Fibroblast of skin of right quadriceps (primary cell): Measurements from ENCODE around the gene TBC1D7.

Experiments used
- DNase-seq: peaks from one replicate; pipeline ENCODE4 v3.0.0-alpha.2; 2013

Gene TBC1D7

DNA sequence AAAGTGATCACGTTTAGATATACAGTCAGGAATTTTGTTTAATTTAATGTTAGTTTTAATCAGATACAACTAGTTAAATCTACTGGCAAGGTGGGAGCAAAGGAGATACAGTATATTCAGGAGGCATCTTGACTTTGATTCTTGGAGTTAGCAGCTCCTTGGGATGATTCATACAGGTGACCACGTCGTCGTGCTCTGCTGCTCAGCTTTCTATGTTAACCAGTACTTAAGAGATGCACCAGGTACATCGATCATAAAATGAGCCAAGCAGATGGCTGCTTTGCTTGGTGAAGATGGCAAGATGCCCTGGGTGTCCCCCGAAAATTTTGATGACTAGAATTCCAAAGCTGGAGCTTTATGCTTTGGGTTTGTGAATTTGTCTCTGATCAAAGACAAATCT lies 64.7 kb downstream of the TBC1D7 start:
- DNase-seq, result no peak

DNA sequence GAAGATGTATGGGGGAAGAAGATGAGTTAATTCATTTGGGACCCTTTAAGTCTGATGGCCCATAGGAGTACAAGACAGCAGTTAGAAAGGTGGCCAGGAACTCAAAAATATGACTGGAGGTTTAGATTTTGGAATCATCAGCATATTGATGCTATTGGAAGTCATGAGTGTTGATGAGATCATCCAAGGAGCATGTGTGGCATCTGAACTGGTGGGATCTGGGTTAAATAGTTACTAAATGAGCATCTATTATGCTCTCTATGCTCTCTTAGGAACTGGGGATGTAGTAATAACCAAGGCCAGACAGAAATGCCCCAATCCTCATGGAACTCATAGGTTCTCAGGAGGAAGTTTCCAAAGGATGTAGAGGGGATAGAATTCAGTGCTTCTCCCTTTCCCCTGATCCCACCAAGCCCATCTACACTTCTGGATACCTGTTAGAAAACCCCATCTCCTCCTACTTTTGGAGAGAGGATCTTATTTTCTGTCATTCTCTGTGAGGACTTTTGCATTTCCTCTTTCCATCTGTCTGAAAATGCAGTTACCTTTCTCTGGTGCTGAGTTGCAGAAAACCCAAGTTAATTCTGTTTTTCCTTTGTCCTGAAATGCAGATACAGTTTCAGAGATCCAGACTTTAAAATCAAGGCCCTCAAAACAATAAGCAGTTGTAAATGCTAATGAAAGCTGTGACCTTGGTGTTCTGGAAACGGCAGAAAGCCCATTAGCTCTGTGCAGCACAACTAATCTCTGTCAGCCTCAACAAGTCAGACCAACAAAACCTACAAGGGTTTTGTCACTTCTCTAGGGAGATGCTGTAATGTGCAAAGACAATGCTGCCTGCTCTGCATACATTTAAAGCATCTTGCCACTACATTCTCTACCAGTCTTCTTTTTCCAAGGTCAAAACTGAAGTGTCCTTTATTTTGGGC lies 65.8 kb downstream of the TBC1D7 start:
- no peak for DNase-seq

DNA sequence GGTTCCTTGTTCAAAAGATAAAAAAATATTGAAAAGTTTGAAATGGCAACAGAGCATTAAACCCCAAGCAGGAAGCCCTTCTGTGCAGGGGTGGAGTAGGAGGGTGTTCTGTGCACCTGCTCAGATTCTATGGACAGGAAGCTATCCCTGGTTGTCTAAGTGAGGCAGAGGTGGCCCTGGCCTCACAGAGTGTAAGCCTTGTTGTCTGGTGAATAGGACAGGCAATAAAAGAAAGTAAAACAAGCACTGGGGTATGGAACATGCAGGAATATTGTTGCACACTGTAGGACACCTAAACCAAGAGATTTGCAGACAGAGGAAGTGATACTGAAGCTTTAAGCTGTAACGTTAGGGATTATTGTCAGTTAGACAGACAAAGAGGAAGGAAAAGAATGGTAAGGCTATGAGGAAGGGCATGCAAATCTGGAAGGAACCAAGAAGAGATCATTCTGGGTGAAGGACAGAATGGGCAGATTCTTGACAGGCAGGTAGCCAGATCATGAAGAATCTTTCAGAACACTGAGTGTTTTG lies 66.8 kb downstream of the TBC1D7 start:
- DNase-seq, result no peak

DNA sequence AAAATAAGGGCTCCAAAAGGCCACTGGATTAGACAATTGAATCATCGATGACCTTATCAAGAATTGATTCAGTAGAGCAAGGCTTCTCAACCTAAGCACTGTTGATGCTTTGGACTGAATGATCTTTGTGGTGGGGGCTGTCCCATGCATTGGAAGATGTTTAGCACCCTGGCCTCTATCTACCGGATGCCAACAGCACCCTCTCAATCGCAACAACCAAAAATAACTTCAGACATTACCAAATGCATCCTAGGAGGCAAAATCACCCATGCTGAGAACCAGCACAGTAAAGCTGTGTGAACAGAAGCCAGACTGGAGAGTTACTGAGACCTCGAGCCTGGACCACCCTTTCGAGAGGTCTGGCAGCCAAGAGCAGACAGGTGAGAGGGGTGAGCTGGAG lies 67.5 kb downstream of the TBC1D7 start:
- no peak for DNase-seq

DNA sequence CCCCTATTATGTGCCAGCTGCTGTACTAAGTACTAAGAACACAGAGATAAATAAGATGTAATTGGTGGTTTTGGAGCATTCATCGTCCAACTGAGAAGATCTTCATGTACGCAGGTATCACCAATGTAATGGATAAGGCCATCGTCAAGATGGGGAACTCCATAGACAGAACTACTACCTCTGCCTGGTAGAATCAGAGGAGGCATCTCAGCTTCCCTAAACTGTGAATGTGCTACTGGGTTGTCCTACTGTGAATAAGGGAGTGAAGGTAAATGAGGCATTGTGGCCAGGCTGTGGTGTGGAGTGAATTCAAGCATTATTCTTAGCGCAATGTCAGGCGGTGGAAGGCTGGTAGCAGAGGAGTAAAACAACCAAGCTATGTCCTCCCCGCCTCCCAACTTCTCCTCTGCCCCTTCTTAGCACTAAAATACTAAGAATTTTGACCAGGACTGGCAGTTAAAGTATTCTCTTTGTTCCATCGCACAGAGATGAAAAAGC lies 68.2 kb downstream of the TBC1D7 start:
- DNase-seq, result no peak

DNA sequence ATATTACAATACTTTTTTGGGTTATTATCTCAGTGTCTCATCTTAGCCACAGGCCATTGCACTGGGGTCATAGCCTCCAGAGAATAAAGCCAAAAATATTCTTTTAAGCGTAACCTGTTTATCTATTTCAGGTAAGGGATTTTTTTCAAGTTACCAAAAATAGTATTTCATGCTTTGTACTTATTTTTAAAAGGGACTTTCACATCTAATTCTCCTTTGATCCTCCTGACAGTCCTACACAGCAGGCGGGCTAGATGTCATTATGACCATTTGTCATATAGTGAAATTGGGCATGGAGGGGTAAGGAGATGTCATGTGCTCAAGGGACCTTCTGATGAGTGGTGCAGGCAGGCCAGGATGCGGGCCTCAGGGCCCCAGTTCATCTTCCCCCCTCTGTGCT lies 68.9 kb downstream of the TBC1D7 start:
- DNase-seq, result no peak

DNA sequence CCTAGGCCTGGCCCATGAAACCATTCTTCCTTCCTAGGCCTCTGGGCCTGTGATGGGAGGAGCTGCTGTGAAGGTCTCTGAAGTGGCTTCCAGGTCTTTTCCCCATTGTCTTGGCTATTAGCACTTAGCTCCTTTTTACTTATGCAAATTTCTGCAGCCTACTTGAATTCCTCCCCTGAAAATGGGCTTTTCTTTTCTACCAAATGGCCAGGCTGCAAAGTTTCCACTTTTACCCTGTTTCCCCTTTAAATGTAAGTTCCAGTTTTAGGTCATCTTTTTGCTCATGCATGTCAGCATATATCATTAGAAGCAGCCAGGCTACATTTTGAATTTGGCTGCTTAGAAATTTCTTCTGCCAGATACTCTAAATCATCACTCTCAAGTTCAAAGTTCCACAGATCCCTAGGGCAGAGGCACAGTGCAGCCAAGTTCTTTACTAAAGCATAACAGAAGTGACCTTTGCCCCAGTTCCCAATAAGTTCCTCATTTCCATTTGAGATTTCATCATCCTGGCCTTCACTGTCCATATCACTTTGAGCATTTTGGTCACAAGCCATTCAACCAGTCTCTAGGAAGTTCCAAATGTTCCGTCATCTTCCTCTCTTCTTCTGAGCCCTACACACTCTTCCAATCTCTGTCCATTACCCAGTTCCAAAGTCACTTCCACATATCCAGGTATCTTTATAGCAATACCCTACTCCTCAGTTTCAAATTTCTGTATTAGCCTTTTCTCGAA lies 71.9 kb downstream of the TBC1D7 start:
- DNase-seq, result no peak
